Tracheal epithelial cell (primary cell): ENCODE results near the gene CENPN. TPM values are rescaled to one million over a fixed set of nuclear protein-coding genes. Genes with fewer than 3 reads are reported as not detected.

Source experiments
- total RNA-seq: library from RNA; depleted of rRNA; stranded (reverse); fragments of >200 nt; gene quantifications from 2 replicates; pipeline ENCODE4 v1.2.1, GENCODE V29; 2014

Gene CENPN, protein sequence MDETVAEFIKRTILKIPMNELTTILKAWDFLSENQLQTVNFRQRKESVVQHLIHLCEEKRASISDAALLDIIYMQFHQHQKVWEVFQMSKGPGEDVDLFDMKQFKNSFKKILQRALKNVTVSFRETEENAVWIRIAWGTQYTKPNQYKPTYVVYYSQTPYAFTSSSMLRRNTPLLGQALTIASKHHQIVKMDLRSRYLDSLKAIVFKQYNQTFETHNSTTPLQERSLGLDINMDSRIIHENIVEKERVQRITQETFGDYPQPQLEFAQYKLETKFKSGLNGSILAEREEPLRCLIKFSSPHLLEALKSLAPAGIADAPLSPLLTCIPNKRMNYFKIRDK
- total RNA-seq = 4.7 and 20.2 TPM in 2 replicates

DNA sequence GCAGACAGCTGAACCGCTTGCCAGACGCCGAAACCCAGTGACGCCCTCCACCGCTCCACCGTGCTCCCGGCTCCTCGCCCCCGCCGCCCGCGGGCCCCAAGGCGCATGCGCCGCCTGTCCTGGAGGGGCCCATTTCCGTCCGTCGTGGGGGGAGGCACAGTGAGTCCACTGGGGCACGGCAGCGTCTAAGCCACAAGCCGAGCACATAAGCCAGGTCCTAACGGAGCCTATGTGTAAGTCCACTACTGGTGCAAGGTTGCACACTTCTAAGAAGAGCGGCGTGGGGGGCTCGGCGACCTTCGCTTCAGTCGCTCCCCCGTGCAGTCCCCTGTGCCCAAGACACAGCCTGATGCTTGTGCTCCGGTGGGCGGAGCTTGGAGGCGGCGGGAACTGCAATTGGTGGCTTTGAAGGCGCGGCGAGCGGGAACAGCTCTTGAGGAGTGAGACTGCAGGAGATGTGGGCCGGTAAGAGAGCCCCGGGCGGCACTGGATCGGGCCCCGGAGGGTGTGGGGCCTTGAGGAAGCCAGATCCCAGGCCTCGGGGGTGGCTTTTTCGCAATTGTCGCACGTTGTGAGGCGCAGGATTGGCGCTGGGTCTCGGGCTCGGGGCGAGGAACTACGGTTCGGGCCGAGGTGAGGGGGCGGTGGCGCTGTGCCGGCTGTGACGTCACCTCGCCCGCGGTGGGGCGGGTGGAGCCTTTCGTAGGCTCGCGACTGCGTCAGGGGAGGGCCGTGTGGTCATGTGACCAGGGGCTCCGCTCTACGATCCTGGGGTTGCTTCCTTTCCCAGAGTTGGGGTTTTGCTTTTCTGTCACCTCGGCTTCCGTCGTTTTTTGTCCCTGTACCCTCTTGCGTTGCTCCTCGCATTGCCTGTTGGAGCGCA, at the start of gene CENPN, which contains the start of gene CMC2:
TSS of gene CENPN (plus strand) at position 402 of the 883 bp plus-strand sequence. CDS start 4,726 bp downstream, outside the sequence.
TSS of gene CMC2 (minus strand) at position 73 of the 883 bp plus-strand sequence. CDS start 9,491 bp downstream, outside the sequence.

DNA sequence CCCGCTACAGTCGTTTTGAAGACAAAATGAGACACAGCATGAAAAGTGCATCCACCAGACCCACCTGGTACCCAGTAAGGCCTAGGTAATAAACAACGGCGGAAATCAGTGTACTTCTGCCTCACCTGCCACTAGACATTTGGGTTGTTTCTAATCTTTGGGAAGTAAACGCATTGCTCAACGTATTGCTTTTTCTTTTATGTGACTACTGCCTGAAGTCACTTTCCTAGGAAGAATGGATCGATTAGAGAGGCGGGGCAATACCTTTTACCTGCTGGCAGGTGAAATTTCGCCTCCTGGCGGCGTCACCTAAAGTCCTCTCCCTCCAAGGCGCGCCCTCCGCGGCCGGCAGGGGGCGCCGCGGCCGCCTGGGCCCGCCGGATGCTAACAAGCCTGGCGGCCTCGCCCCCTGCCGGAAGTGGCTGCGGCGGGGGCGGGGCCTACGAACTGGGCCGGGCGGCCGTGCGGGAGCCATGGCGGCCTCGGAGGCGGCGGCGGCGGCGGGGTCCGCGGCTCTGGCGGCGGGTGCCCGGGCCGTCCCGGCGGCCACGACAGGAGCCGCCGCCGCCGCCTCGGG, 28.5 kb downstream of the CENPN start, which contains the start of gene ATMIN:
TSS of gene ATMIN (plus strand) at position 445 of the 577 bp plus-strand sequence. CDS start at position 474, 29 bp downstream.

DNA sequence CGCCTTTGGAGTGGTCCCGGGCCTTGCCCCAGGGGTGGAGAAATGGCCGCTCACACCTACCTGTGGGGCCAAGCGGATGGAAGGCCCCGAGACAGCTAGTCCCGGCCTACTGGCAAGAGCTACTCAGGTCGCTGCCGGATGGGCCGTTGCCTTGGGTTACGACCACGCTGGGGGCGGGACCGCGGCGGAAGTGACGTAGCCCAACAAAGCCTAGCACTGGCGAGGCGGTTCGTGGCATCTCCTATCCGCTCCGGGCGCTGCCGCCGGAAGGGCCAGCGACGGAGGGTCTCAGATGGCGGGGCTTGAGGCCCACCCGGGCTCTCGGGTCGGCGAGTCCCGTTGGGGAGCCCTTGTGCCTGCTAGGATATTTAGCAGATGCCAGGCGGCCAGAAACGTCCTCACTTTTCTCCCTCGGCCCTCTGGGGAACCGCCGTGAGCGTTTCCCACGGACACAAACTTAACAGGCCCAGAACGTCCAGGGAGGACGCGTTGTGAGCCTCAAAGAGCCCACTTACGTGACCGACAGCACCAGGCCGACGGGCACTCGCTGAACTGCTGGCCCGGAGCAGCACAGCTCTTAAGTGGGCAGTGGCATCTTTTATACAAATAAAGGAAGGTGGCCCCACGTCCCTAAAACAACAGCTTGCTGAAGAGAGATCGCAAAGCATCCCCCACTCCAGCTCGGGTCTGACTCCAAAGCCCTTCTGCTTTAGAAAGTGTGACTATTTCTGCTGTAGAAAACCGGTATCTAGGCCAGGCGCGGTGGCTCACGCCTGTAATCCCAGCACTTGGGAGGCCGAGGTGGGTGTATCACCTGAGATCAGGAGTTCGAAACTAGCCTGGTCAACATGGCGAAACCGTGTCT, 70.3 kb downstream of the CENPN start, which contains the start of gene C16orf46:
TSS of gene C16orf46 (minus strand) at position 163 of the 865 bp plus-strand sequence. CDS start 13,283 bp downstream, outside the sequence.

Other genes with a start within 250 kb of the CENPN start
- gene CDYL2, start 202.6 kb upstream of the CENPN start, total RNA-seq = 1.7 and 7.0 TPM in 2 replicates
- gene CMC2, start 329 bp upstream of the CENPN start, total RNA-seq = 25.6 and 48.2 TPM in 2 replicates
- 38.8 and 48.2 TPM in 2 replicates for gene ATMIN, start 28.6 kb downstream of the CENPN start, total RNA-seq
- 0.24 and 0.64 TPM in 2 replicates for gene C16orf46, start 70.0 kb downstream of the CENPN start, total RNA-seq
- gene GCSH, start 89.2 kb downstream of the CENPN start, total RNA-seq = 9.4 and 12.1 TPM in 2 replicates
- gene BCO1, start 231.5 kb downstream of the CENPN start, total RNA-seq = 0.24 TPM in 1 of 2 replicates, not detected in the other